ENCODE measurements around the gene PLLP. TPM values are rescaled to one million over a fixed set of nuclear protein-coding genes. Genes with fewer than 3 reads are reported as not detected.
"Not testable (repeated sequence)": the region's sequence is repeated elsewhere in the genome, so short reads cannot be mapped to it uniquely, and the experiment has no call there.

PLLP gene
- total RNA-seq, 1 donor from 2014 or later, result 0.21 TPM

- no peaks in the 10 kb centered on the region for H3K27me3 ChIP-seq
- H3K4me3 ChIP-seq, result no peak overlapping the region
- H3K9me3 ChIP-seq, result no peaks in the 10 kb centered on the region
- TF ChIP-seq CTCF (IDR thresholded peaks at IDR 0.05), result no peak
- no peak for DNase-seq (ENCODE audit: low spot score in 2 of 2)
- no peak overlapping the region for H3K27ac ChIP-seq
- intact Hi-C loops (cut with DNase I), result no loop called here
- H3K36me3 ChIP-seq, result no peaks in the 10 kb centered on the region
- no peaks in the 10 kb centered on the region for H3K4me1 ChIP-seq
Observed at GRCh38 chr16:57271867-57272495, 12.5 kb downstream of the PLLP start.

DNA sequence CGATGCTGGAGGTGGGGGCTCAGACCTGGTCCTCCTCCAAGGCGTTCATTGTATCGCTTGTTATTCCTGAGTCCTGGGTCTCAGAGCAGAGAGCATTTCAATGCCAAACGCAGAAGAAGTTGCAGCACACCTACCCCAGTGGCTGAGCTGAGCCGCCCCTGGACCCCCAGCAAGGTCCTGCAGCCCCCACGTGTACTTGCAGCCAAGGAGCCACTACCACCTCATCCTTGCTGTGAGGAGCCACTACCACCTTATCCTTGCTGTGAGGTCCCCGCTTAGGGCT lies 13.5 kb downstream of the PLLP start:
- peaks cover 0 to 4% of the 10 kb centered on the region in 2 donors for H3K4me1 ChIP-seq
- H3K27me3 ChIP-seq, result no peaks in the 10 kb centered on the region
- no peak for DNase-seq (ENCODE audit: low spot score in 2 of 2)
- intact Hi-C loops (cut with DNase I), result no loop called here
- H3K9me3 ChIP-seq, result no peaks in the 10 kb centered on the region
- TF ChIP-seq CTCF (IDR thresholded peaks at IDR 0.05), result no peak
- H3K4me3 ChIP-seq, result no peak overlapping the region
- no peak overlapping the region for H3K27ac ChIP-seq
- H3K36me3 ChIP-seq, result no peaks in the 10 kb centered on the region

DNA sequence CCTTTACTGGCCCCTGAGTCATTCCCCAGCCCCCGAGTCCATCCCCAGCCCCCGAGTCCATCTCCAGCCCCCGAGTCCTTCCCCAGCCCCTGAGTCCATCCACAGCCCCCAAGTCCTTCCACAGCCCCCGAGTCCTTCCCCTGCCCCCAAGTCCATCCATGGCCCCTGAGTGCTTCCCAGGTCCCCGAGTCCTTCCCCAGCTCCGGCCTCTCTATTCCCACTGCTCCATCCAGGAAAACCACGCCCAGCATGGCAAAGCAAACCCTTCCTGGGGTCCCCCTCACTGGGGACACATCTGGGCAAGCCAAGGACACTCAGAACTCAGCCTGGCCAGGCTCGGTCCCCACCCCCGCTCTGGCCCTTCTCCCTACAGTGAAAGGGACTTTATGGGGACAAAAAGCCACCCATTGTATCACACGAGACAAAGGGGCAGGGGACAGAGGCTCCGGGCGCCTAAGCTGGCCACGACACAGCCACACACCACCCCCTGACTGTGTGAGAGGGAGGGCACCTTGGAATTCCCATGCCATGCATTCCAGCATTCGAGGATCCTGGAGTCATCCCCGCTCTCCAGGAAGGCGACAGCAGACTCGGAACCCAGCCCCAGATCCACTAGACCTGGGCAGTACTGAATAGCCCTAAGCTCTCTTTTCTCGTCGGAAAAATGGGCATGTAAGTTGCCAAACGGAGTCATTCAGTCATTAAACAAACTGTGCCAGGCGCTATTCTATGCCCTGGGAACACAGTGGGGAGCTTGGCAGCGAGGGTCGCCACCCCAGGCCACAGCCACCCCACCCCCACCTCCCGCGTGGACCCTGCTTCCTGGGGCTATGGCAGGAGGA lies 14.0 kb downstream of the PLLP start:
- no peaks in the 10 kb centered on the region for H3K27me3 ChIP-seq
- no peak for TF ChIP-seq CTCF (IDR thresholded peaks at IDR 0.05)
- DNase-seq (ENCODE audit: low spot score in 2 of 2), result no peak
- H3K4me3 ChIP-seq, result no peak overlapping the region
- no peaks in the 10 kb centered on the region for H3K36me3 ChIP-seq
- H3K9me3 ChIP-seq, result no peaks in the 10 kb centered on the region
- intact Hi-C loops (cut with DNase I), result no loop called here
- no peak overlapping the region for H3K27ac ChIP-seq
- peaks cover 0 to 5% of the 10 kb centered on the region in 2 donors for H3K4me1 ChIP-seq

- no peaks in the 10 kb centered on the region for H3K9me3 ChIP-seq
- no peak for TF ChIP-seq CTCF (IDR thresholded peaks at IDR 0.05)
- intact Hi-C loops (cut with DNase I), result no loop called here
- DNase-seq (ENCODE audit: low spot score in 2 of 2), result no peak
- no peak overlapping the region for H3K27ac ChIP-seq
- no peaks in the 10 kb centered on the region for H3K36me3 ChIP-seq
- no peak overlapping the region for H3K4me3 ChIP-seq
- no peaks in the 10 kb centered on the region for H3K27me3 ChIP-seq
- H3K4me1 ChIP-seq, result peaks cover 0 to 5% of the 10 kb centered on the region in 2 donors
Observed at GRCh38 chr16:57268804-57269800, 15.4 kb downstream of the PLLP start.

GRCh38 chr16:57267343-57267742 lies 17.1 kb downstream of the PLLP start:
- H3K4me1 ChIP-seq; H3K27ac ChIP-seq; H3K9me3 ChIP-seq; H3K4me3 ChIP-seq; intact Hi-C loops (cut with DNase I); H3K27me3 ChIP-seq; DNase-seq (ENCODE audit: low spot score in 2 of 2); H3K36me3 ChIP-seq: not testable (repeated sequence)

All from ascending aorta (tissue), 2 donors.